AG04450 (cell line): ENCODE results near the gene PTPRG. TPM values are rescaled to one million over a fixed set of nuclear protein-coding genes. Genes with fewer than 3 reads are reported as not detected.

Source experiments
- CTCF ChIA-PET: fragments of 300-600, 350-600 bp; formaldehyde crosslinking; extraction: SDS; loops from one replicate; lab custom pipeline; 2022; ENCODE audit warnings: antibody characterized with exemption, inconsistent platforms; lab: Charles Lee
- POLR2A ChIA-PET: fragments of 350-600 bp; formaldehyde crosslinking; extraction: SDS; loops from one replicate; lab custom pipeline; 2021; ENCODE audit warnings: antibody characterized with exemption, inconsistent platforms; lab: Yijun Ruan, JAX
- DNase-seq: peaks from one replicate; pipeline ENCODE4 v3.0.0-alpha.2; 2011; ENCODE audit warnings: low read depth, low spot score
- H3K27ac ChIP-seq: one replicate; pipeline ENCODE4 v1.5.1; 2012; ENCODE audit warnings: low read depth, low read length, control low read depth
- H3K27me3 ChIP-seq: one replicate; pipeline ENCODE4 v1.6.0; 2012; ENCODE audit warnings: low read length; ENCODE audit not compliant: control insufficient read depth, insufficient read depth
- H3K4me3 ChIP-seq: 2 replicates; pipeline ENCODE4 v1.5.1; 2011; ENCODE audit warnings: mild to moderate bottlenecking, low read depth, low read length, control low read depth
- H3K9me3 ChIP-seq: 2 replicates; pipeline ENCODE4 v1.5.1; 2012; ENCODE audit warnings: low read length; ENCODE audit not compliant: control insufficient read depth, insufficient read depth
- CTCF ChIP-seq: IDR thresholded peaks from 2 replicates; pipeline ENCODE4 v1.5.1; 2011; ENCODE audit warnings: low read depth, low read length, control low read depth, inconsistent platforms
- polyA plus RNA-seq: library from polyadenylated mRNA; depleted of rRNA; stranded (reverse); fragments of >200 nt; gene quantifications from 2 replicates; pipeline ENCODE4 v1.2.3, GENCODE V29; 2011

Gene PTPRG
- polyA plus RNA-seq, 1 experiment = 26.5 TPM

- DNase-seq = no peak
- CTCF ChIA-PET = interaction anchor here (1.0 kb wide), 1 partner anchor 149 kb away, joined by 4 read pairs; no protein-coding TSS in a partner anchor
Measured at GRCh38 chr3:62007036-62007435, 445.7 kb downstream of the PTPRG start.

GRCh38 chr3:62010989-62011388 is 449.6 kb downstream of the PTPRG start:
- TF ChIP-seq CTCF = no peak
- no peaks in the 10 kb centered on the region for H3K9me3 ChIP-seq
- DNase-seq = no peak
- ChIA-PET POLR2A (no interaction called here), CTCF (no interaction called here)
- H3K4me3 ChIP-seq = no peak overlapping the region
- no peaks in the 10 kb centered on the region for H3K27me3 ChIP-seq
- H3K27ac ChIP-seq = no peak overlapping the region

More at GRCh38 chr3:62007036-62007435, 445.7 kb downstream of the PTPRG start:
- POLR2A ChIA-PET = no interaction called here
- H3K4me3 ChIP-seq = no peak overlapping the region
- H3K27ac ChIP-seq = no peak overlapping the region
- no peak for TF ChIP-seq CTCF
- H3K27me3 ChIP-seq = no peaks in the 10 kb centered on the region
- H3K9me3 ChIP-seq = no peaks in the 10 kb centered on the region

GRCh38 chr3:62011666-62012065 is 450.3 kb downstream of the PTPRG start:
- no peak overlapping the region for H3K27ac ChIP-seq
- POLR2A ChIA-PET = no interaction called here

GRCh38 chr3:62013951-62014350 is 452.6 kb downstream of the PTPRG start:
- ChIA-PET POLR2A (no interaction called here), CTCF (no interaction called here)
- Histone ChIP-seq H3K27me3 (no peaks in the 10 kb centered on the region), H3K4me3 (no peak overlapping the region), H3K27ac (no peak overlapping the region), H3K9me3 (no peaks in the 10 kb centered on the region)
- DNase-seq = no peak
- no peak for TF ChIP-seq CTCF

More at GRCh38 chr3:62011666-62012065, 450.3 kb downstream of the PTPRG start:
- no peak for DNase-seq
- Histone ChIP-seq H3K9me3 (no peaks in the 10 kb centered on the region), H3K4me3 (no peak overlapping the region), H3K27me3 (no peaks in the 10 kb centered on the region)
- CTCF ChIA-PET = no interaction called here
- TF ChIP-seq CTCF = no peak

GRCh38 chr3:62015111-62015510 is 453.7 kb downstream of the PTPRG start:
- ChIA-PET POLR2A (no interaction called here), CTCF (no interaction called here)
- no peak for DNase-seq
- Histone ChIP-seq H3K27me3 (no peaks in the 10 kb centered on the region), H3K27ac (no peak overlapping the region), H3K9me3 (no peaks in the 10 kb centered on the region), H3K4me3 (no peak overlapping the region)
- TF ChIP-seq CTCF = no peak
